GM18858 (cell line): Measurements from ENCODE around the gene GPATCH3.
"Not testable (repeated sequence)": the region's sequence is repeated elsewhere in the genome, so short reads cannot be mapped to it uniquely, and the experiment has no call there.

Experiments
- ATAC-seq: cut with Tn5 transposase; IDR thresholded peaks from one replicate; pipeline ENCODE4 v1.9.1; 2021; ENCODE audit not compliant: unreplicated experiment

Gene GPATCH3

GRCh38 chr1:26874896-26875295 lies 25.4 kb downstream of the GPATCH3 start:
- no peak for ATAC-seq

GRCh38 chr1:26873097-26873496 lies 27.2 kb downstream of the GPATCH3 start:
- ATAC-seq = not testable (repeated sequence)

GRCh38 chr1:26864610-26865480 lies 35.4 kb downstream of the GPATCH3 start:
- ATAC-seq = peak; percentile 85

- ATAC-seq = no peak
These were observed 36.6 kb downstream of the GPATCH3 start for GRCh38 chr1:26863685-26864077.

- ATAC-seq = no peak
These were observed 37.2 kb downstream of the GPATCH3 start, which contains the start of gene SFN for GRCh38 chr1:26862781-26863684. TSS of gene SFN (plus strand) at chr1:26863149. CDS start at chr1:26863213, 64 bp downstream.

- no peak for ATAC-seq
These were observed 38.3 kb downstream of the GPATCH3 start for GRCh38 chr1:26861889-26862378.

GRCh38 chr1:26861286-26861701 lies 39.0 kb downstream of the GPATCH3 start:
- no peak for ATAC-seq

GRCh38 chr1:26858891-26859640 lies 41.2 kb downstream of the GPATCH3 start:
- no peak for ATAC-seq

GRCh38 chr1:26858160-26858559 lies 42.1 kb downstream of the GPATCH3 start:
- no peak for ATAC-seq

GRCh38 chr1:26857473-26858060 lies 42.7 kb downstream of the GPATCH3 start:
- ATAC-seq = no peak

- ATAC-seq = no peak
These were observed 43.4 kb downstream of the GPATCH3 start for GRCh38 chr1:26856604-26857469.

GRCh38 chr1:26856181-26856580 lies 44.1 kb downstream of the GPATCH3 start:
- ATAC-seq = no peak

GRCh38 chr1:26855636-26856035 lies 44.6 kb downstream of the GPATCH3 start:
- no peak for ATAC-seq

- no peak for ATAC-seq
These were observed 45.4 kb downstream of the GPATCH3 start for GRCh38 chr1:26854906-26855305.

GRCh38 chr1:26853600-26853999 lies 46.7 kb downstream of the GPATCH3 start:
- no peak for ATAC-seq

- no peak for ATAC-seq
These were observed 47.1 kb downstream of the GPATCH3 start for GRCh38 chr1:26853156-26853555.

- ATAC-seq = no peak
These were observed 47.6 kb downstream of the GPATCH3 start for GRCh38 chr1:26852701-26853100.

GRCh38 chr1:26851106-26851684 lies 49.1 kb downstream of the GPATCH3 start:
- no peak for ATAC-seq
